PC-9 (cell line): ENCODE measurements around the gene MKI67. TPM values are rescaled to one million over a fixed set of nuclear protein-coding genes. Genes with fewer than 3 reads are reported as not detected.

Experiments used
- BruUV-seq: library from RNA; stranded (reverse); fragments of 400-500 nt; replicated peaks from 2 replicates; lab custom pipeline; 2021; lab: Mats Ljungman, UMichigan
- CTCF ChIA-PET: fragments of 300-600 bp; sonication (Branson Sonifier 250); formaldehyde crosslinking; loops from one replicate; lab custom pipeline; 2022; ENCODE audit warnings: antibody characterized with exemption; lab: Charles Lee
- POLR2A ChIA-PET: fragments of 300-600 bp; sonication (Branson Sonifier 250); formaldehyde crosslinking; loops from one replicate; lab custom pipeline; 2022; ENCODE audit warnings: antibody characterized with exemption; ENCODE audit not compliant: unreplicated experiment; lab: Charles Lee
- DNase-seq, 2 experiments: peaks; one replicate each; pipeline versions ENCODE4 v3.0.0 to v3.0.0-alpha.2; 2015 to 2022; ENCODE audit warnings: mixed read lengths in 1 of 2
- H2AFZ ChIP-seq: fragments of 200-600 bp; sonication (generic); 2 replicates; pipeline ENCODE4 v1.8.1; 2017; ENCODE audit warnings: antibody characterized with exemption
- H3F3A ChIP-seq: fragments of 200-600 bp; sonication (generic); 2 replicates; pipeline ENCODE4 v1.8.1; 2017; ENCODE audit warnings: antibody characterized with exemption, mild to moderate bottlenecking, low read depth; ENCODE audit not compliant: insufficient read depth
- H3K27ac ChIP-seq: fragments of 200-600 bp; sonication (generic); 2 replicates; pipeline ENCODE4 v1.6.1; 2016; ENCODE audit warnings: mixed run types
- H3K27me3 ChIP-seq: fragments of 200-600 bp; sonication (generic); 2 replicates; pipeline ENCODE4 v1.6.1; 2016; ENCODE audit warnings: low read depth, mixed run types; ENCODE audit not compliant: insufficient read depth
- H3K36me3 ChIP-seq: fragments of 200-600 bp; sonication (generic); 2 replicates; pipeline ENCODE4 v1.6.1; 2016; ENCODE audit warnings: low read depth, mixed run types
- H3K4me1 ChIP-seq: fragments of 200-600 bp; sonication (generic); replicated peaks from 2 replicates; pipeline ENCODE4 v1.6.1; 2016; ENCODE audit warnings: mixed run types; ENCODE audit not compliant: insufficient read depth
- H3K4me2 ChIP-seq: fragments of 200-600 bp; sonication (generic); 2 replicates; pipeline ENCODE4 v1.6.1; 2017; ENCODE audit warnings: mixed run types
- H3K4me3 ChIP-seq: fragments of 200-600 bp; sonication (generic); 2 replicates; pipeline ENCODE4 v1.6.1; 2016; ENCODE audit warnings: mixed run types
- H3K79me2 ChIP-seq: fragments of 200-600 bp; sonication (generic); 2 replicates; pipeline ENCODE4 v1.6.1; 2017; ENCODE audit warnings: low read depth, mixed run types
- H3K9me2 ChIP-seq: fragments of 200-600 bp; sonication (generic); 2 replicates; pipeline ENCODE4 v1.8.1; 2017; ENCODE audit warnings: mild to moderate bottlenecking; ENCODE audit not compliant: insufficient read depth
- H3K9me3 ChIP-seq: fragments of 200-600 bp; sonication (generic); 2 replicates; pipeline ENCODE4 v1.8.1; 2016; ENCODE audit warnings: low read depth; ENCODE audit not compliant: insufficient read depth
- H4K20me1 ChIP-seq: fragments of 200-600 bp; sonication (generic); 2 replicates; pipeline ENCODE4 v1.8.1; 2017; ENCODE audit not compliant: insufficient read depth
- CTCF ChIP-seq: fragments of 200-600 bp; sonication (generic); conservative IDR thresholded peaks from 2 replicates; pipeline ENCODE4 v1.6.1; 2017; ENCODE audit warnings: mixed run types, antibody characterized with exemption, mild to moderate bottlenecking, moderate library complexity
- EZH2 ChIP-seq: fragments of 200-600 bp; sonication (generic); IDR thresholded peaks from 2 replicates; pipeline ENCODE4 v1.8.0; 2017; ENCODE audit warnings: antibody characterized with exemption, low read depth
- intact Hi-C: fragments of 100-400 bp; cut with micrococcal nuclease; formaldehyde crosslinking; loops from one replicate; pipeline ENCODE4 v1.10.0; 2022; ENCODE audit not compliant: unreplicated experiment
- total RNA-seq: library from RNA; stranded (reverse); gene quantifications from 2 replicates; pipeline ENCODE4 v1.2.3, GENCODE V29; 2021

MKI67 gene
- total RNA-seq, 1 experiment from 2014 or later: 114 TPM

- H3K27me3 ChIP-seq: no peaks in the 10 kb centered on the region
- no peaks in the 10 kb centered on the region for H3K9me2 ChIP-seq
- H2AFZ ChIP-seq: no peak overlapping the region
- TF ChIP-seq CTCF: no peak
- no peak for TF ChIP-seq EZH2
- no peaks in the 10 kb centered on the region for H3K9me3 ChIP-seq
- H4K20me1 ChIP-seq: no peaks in the 10 kb centered on the region
- ChIA-PET CTCF (no interaction called here), POLR2A (no interaction called here)
- H3K4me1 ChIP-seq: peaks cover 21% of the 10 kb centered on the region
- no peak overlapping the region for H3K27ac ChIP-seq
- H3K4me2 ChIP-seq: no peak overlapping the region
- no peaks in the 10 kb centered on the region for H3K36me3 ChIP-seq
- H3K79me2 ChIP-seq: no peaks in the 10 kb centered on the region
- BruUV-seq: no TSS peak
- peaks cover 21% of the 10 kb centered on the region; the same call in 1 of the 2 replicates for H3F3A ChIP-seq
- no peak for DNase-seq
- intact Hi-C loops: no loop called here
- no peak overlapping the region for H3K4me3 ChIP-seq
Observed at GRCh38 chr10:128062331-128062880, 63.8 kb downstream of the MKI67 start.

- H4K20me1 ChIP-seq: no peaks in the 10 kb centered on the region
- no TSS peak for BruUV-seq
- intact Hi-C loops: no loop called here
Observed at GRCh38 chr10:128061306-128062300, 64.6 kb downstream of the MKI67 start.

More at GRCh38 chr10:128061306-128062300, 64.6 kb downstream of the MKI67 start:
- no peak for DNase-seq
- no peak for TF ChIP-seq EZH2
- no peak for TF ChIP-seq CTCF
- H3K4me3 ChIP-seq: no peak overlapping the region
- no peaks in the 10 kb centered on the region for H3K27me3 ChIP-seq
- no peaks in the 10 kb centered on the region for H3K9me3 ChIP-seq
- H3K4me2 ChIP-seq: no peak overlapping the region
- H3K4me1 ChIP-seq: peaks cover 21% of the 10 kb centered on the region
- no peaks in the 10 kb centered on the region for H3K9me2 ChIP-seq
- POLR2A ChIA-PET: no interaction called here
- peaks cover 21% of the 10 kb centered on the region; the same call in 1 of the 2 replicates for H3F3A ChIP-seq
- CTCF ChIA-PET: no interaction called here
- no peak overlapping the region for H3K27ac ChIP-seq
- H3K36me3 ChIP-seq: no peaks in the 10 kb centered on the region
- H3K79me2 ChIP-seq: no peaks in the 10 kb centered on the region
- H2AFZ ChIP-seq: no peak overlapping the region
